ENCODE measurements around the gene POC1A. TPM values are rescaled to one million over a fixed set of nuclear protein-coding genes. Genes with fewer than 3 reads are reported as not detected.

POC1A gene
- total RNA-seq, 1 experiment from 2014 or later = 29.0 TPM

- Histone ChIP-seq H3K27ac (ENCODE audit: insufficient read length, low read depth, low read length) (no peak overlapping the region), H4K8ac (replicated peaks; ENCODE audit: insufficient read length, low read depth, low read length) (no peak overlapping the region), H2AK5ac (ENCODE audit: insufficient read length, low read length) (no peak overlapping the region), H3K14ac (ENCODE audit: insufficient read depth, low read length) (no peak overlapping the region), H4K5ac (ENCODE audit: insufficient read length, low read depth, low read length) (no peak overlapping the region), H3K4ac (ENCODE audit: low read depth, low read length) (no peak overlapping the region), H2BK5ac (ENCODE audit: insufficient read length, low read length) (no peak overlapping the region), H3K56ac (ENCODE audit: insufficient read length, low read depth, low read length) (no peak overlapping the region), H2BK12ac (ENCODE audit: insufficient read length, low read depth, low read length) (no peak overlapping the region), H3K23me2 (ENCODE audit: insufficient read length, low read depth, low read length, poor library complexity, severe bottlenecking) (peaks cover 3% of the 10 kb centered on the region), H2AFZ (ENCODE audit: low read length) (no peak overlapping the region), H3K27me3 (ENCODE audit: insufficient read depth, low read length) (no peaks in the 10 kb centered on the region; the same call in 1 of the 2 replicates), H3K18ac (ENCODE audit: insufficient read length, low read depth, low read length) (no peak overlapping the region), H3K23ac (ENCODE audit: insufficient read length, low read depth, low read length) (no peak overlapping the region), H3K4me2 (ENCODE audit: insufficient read depth, insufficient read length, low read length) (no peak overlapping the region), H3K79me1 (ENCODE audit: insufficient read depth, low read depth, low read length, poor library complexity, severe bottlenecking) (no peaks in the 10 kb centered on the region), H4K20me1 (ENCODE audit: control insufficient read depth, insufficient read depth, insufficient read length) (no peaks in the 10 kb centered on the region), H3T11ph (ENCODE audit: low read length) (no peak overlapping the region), H3K9me3 (ENCODE audit: control insufficient read depth, low read depth, low read length) (no peaks in the 10 kb centered on the region), H3K4me1 (ENCODE audit: insufficient read depth, low read length) (no peaks in the 10 kb centered on the region; the same call in 1 of the 2 replicates), H3K79me2 (ENCODE audit: insufficient read depth, low read length) (no peaks in the 10 kb centered on the region), H3K9ac (ENCODE audit: extremely low read depth, insufficient read length, low read length) (no peak overlapping the region), H2BK20ac (ENCODE audit: low read depth, low read length, poor library complexity, severe bottlenecking) (no peak overlapping the region), H2BK120ac (ENCODE audit: low read depth, low read length, poor library complexity, severe bottlenecking) (no peak overlapping the region), H2BK15ac (ENCODE audit: low read depth, low read length) (no peak overlapping the region), H4K91ac (ENCODE audit: insufficient read length, low read depth, low read length) (no peak overlapping the region)
- Mint-ChIP-seq H3K9me3 (peaks cover 9 to 12% of the 10 kb centered on the region in 2 experiments), H3K4me1 (peaks cover 5 to 21% of the 10 kb centered on the region in 2 experiments), H3K4me3 (no peak overlapping the region), H3K27me3 (ENCODE audit: low read depth) (no peaks in the 10 kb centered on the region), H3K36me3 (ENCODE audit: insufficient read depth in 1 of 3, low read depth in 3 of 3) (peaks cover 0 to 4% (median 4%) of the 10 kb centered on the region in 3 experiments; a peak in 2 of 7 replicates), H3K27ac (peak overlapping the region in 1 of 3 experiments; percentile 8; a peak in 3 of 7 replicates)
- no peak for TF ChIP-seq CTCF (conservative IDR thresholded peaks at IDR 0.05)
- DNase-seq = no peak
- no CpG with 5 or more reads among the region's 1 CpG for WGBS (ENCODE audit: extremely low coverage, insufficient read length, low lambda C conversion rate)
Observed at GRCh38 chr3:52159503-52159902, 5.3 kb upstream of the POC1A start.

Measured in H9 (cell line).